Stimulated activated naive CD4-positive, alpha-beta T cell treated with Interleukin-2 at 50 U/mL for 16 hours (primary cell): ENCODE data around the gene CAP1.
"Not testable (repeated sequence)": the region's sequence is repeated elsewhere in the genome, so short reads cannot be mapped to it uniquely, and the experiment has no call there.

Source experiments
- DNase-seq: peaks from one replicate; lab custom pipeline; 2025; lab: John Stamatoyannopoulos, UW

Gene CAP1

DNA sequence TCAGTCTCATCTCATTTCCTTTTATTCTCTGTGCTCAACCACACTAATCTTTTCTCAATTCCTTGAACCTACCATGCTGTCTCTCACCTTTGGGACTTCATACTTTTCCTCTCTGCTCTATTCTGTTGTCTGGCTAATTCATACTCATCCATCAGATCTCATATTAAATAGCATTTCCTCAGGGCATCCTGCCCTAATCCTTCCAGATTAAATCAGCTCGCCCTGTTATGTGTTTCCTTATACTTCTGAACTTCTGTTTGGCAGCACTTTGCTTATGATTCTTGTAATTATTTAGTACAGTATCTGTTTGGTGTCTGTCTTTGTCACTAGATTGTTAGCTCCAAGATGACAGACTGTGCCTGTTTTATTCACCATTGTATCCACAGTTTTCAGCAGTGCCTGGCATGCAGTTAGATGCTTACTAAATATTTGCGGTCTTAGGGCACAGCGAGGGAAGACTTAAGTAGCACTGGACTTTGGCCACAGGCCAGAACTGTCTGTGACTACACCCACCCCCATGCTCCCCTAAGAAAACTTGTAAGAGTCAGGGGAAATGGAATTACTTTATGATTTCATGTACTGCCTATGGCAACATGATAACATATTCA is 9.9 kb upstream of the CAP1 start:
- no peak for DNase-seq

DNA sequence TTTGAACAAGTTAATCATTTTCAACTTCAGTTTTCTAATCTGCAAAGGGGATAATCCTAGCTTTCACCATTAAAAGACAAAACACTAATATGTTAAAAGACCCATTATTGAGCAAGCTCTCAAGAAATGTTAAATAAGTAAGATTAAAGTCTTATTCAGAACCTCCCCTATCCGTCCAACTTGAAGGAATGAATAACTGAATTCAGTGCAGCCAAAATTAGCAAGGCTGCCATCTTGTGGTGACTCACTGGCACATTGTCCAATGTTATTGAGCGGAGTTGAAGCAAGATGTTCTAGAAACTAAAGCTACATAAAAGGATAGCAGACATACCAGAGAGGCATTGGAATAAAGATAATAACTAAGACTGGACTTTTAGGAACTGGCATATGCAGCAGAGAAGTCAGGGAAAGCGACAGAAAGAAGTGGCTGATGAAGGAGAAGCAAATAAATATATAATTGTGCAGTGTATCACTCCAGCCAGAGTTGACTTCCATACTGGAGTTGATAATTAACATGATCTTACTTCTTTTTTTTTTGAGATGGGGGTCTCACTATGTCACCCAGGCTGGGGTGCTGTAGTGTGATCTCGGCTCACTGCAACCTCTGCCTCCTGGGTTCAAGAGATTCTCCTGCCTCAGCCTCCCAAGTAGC is 8.2 kb upstream of the CAP1 start:
- DNase-seq, result peak; percentile 40

DNA sequence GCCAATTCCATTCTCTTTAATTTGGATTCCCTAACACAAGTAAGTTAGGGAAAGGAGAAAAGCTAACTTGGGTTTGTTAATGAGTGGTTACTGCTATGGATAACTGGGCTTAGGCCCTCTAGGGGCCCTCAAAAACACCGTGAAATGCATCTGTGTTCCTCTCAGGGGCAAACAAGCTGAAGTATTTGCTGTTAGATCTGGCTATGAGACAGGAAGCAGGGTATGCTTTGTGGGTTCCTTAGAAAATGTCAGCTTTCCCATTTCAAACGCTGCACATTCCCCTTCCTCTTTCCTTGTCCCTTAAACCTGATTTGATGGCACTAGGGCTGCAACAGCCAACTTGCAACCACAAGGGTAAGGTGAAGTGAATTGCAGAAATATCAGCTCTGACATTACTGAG is 5.7 kb upstream of the CAP1 start:
- no peak for DNase-seq

DNA sequence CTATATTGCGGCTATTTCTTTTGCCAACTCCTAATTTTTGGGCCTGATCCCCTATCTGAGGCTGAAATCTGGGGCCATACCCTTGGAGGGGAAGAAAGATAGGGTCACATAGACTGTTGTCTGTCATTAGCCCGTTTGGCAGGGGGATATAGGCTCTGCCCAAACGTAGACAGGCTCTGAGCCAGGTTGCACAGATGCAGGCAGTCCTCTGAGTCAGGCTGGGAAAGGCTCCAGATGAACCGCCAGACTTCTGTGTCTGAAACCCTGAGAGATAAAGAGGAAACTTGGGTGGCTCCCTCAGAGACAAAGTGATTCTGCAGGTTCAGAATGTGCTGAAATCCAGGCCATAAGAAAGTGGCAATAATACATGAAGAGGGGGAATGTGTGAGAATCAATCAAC is 4.0 kb upstream of the CAP1 start:
- DNase-seq, result no peak

DNA sequence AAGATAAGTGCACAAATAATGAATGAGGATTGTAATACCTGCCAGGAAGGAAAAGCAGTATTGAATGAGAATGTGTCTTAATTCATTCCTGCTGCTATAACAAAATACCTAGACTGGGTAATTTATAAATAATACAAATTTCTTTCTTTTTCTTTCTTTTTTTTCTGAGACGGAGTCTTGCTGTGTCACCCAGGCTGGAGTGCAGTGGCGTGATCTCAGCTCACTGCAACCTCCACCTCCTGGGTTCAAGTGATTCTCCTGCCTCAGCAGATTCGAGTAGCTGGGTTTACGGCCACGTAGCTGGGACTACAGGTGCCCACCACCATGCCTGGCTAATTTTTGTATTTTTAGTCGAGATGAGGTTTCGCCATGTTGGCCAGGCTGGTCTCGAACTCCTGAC is 3.3 kb upstream of the CAP1 start:
- DNase-seq, result not testable (repeated sequence)

DNA sequence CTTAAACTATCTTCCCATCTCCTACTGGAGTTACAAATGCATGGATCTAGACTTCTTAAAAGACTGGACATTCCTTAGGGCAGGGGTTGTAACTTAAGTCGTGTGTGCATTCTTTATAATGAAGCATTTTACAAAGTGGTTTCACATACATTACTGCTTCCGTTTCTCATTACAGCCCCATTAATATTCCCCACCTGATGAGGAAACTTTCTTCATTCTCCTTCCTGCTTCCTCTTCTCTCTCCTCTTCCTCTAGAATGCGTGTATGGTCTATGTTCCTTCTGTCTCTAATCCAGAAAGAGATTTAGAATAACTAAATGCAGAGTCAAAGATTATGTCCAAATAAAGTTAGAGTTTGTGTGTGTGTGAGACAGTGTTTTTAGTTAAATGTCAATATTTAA is 1.8 kb upstream of the CAP1 start:
- no peak for DNase-seq

DNA sequence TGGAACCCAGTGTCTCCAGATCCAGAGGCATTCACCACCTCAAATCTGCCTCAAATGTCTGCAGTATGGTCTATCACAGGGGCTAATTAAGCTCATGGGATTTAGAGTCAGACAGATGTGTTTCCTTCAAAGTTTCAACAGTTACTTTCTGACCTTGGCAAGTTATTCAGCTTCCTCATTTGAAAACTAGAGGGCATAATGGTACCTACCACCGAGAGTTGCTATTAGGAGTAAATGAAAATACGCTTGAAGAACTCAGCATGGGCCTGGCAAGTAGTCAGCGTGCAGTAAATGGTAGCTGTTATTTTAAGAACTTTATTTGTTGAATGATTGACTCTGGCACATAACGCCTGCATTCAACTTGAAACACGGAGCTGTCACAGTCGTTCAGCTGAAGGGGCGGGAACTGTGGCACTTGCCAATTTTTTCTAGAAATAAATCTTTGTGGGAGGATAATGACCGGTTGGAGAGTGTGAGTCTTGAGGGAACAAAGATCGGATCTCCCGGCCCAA is 1.2 kb upstream of the CAP1 start:
- peak; percentile 67 for DNase-seq

DNA sequence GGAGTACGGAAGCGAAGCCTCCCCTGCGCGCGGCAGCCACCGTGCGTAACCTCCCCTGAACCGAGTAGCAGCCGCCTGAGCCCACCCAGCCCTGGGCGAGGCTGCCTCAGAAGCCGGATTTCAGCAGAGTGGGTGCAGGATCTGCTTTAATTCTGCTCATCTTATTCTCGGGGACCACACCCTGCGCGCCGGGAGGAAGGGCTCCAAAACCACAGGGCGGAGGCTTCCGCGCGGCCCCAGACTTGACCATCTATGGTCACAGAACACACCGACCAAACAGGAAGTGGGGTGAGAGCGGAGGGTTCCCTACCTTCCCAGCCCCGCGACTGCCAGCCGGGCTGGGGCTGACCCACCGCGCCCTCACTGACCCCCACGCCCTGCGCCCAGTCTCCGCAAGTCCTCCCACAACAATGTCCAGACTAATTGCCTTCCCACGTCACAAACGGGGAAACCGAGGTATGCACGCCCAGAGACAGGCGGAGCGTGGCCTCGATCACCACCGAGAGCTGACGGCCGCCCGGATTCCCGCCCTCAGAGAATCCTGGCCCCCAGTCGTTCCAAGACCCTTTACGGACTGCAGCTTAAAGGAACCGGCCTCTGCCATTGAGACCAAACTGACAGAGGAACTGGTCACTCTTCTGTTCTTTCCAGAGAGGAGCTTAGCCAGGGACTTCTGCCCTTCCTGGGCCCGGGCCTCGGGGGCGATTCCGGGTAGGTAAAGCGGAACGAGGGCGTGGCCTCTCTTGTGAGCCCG is 595 bp upstream of the CAP1 start:
- DNase-seq, result peak; percentile 67

DNA sequence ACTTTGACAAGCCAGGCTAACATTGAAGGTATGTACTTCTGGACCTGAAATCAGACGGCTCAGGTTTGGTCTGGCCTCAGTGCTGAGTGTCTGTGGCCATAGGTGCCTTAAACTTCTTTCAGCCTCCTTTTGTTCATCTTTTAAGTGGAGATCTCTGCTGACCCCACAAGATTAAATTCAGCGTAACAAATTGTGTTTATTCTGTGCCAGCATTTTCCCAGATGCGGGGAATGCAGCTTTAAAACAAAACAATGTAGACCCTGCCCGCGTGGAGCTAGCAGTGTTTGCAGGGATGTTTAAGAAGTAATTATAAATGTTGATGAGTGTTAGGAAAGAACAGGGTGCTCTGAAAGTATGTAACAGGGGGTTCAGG is 923 bp downstream of the CAP1 start:
- DNase-seq, result no peak

DNA sequence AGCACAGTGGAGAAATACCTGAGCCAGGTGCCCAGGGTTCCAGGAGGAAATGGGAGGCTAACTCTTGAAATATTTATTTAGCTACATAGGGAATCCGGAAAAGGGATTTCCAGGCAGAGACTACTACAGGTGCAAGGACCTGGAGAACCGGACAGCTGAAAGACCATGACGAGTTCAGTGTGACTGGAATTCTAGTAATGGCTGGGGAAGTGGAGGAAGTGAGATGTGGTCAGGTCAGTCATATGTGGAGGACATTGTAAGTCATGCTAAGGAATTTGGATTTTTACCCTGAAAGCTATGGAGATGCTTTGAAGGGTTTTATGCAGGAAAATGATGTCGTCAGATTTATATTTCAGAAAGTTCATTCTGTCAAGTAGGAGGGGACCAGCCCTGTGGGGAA is 1.8 kb downstream of the CAP1 start:
- no peak for DNase-seq

DNA sequence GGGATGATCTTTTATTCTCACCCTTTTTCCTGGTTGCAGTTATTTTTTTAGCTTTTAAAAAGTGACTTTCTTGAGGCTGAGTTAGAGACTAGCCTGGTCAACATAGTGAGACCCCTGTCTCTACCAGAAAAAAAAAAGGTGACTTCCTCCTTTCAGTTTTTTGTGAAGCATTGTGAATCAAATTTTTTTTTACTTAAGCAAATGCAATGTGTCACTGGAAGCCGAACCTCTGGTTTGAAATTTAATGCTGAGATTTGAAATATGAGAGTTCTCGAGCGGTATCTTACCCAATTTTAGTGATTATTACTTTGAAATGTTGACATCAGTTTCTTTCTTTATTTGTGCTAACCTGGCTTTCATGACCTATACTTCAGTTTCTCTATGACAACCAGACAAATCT is 3.6 kb downstream of the CAP1 start:
- DNase-seq, result no peak

DNA sequence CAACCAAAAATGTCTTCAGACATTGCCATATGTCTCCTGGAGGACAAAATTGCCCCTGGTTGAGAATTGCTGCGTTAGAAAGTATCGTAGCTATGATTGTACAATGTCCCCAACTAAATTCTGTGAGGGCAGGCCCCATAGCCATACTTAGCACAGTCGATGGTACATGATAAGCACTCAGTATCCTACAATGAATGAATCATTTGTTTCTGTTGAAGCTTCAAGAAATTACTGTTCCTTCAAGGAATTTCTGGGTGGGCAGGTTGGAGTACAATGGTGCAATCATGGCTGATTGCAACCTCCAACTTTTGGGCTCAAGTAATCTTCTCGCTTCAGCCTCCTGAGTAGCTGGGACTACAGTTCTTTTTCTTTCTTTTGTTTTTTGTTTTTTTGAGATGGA is 4.7 kb downstream of the CAP1 start:
- no peak for DNase-seq

DNA sequence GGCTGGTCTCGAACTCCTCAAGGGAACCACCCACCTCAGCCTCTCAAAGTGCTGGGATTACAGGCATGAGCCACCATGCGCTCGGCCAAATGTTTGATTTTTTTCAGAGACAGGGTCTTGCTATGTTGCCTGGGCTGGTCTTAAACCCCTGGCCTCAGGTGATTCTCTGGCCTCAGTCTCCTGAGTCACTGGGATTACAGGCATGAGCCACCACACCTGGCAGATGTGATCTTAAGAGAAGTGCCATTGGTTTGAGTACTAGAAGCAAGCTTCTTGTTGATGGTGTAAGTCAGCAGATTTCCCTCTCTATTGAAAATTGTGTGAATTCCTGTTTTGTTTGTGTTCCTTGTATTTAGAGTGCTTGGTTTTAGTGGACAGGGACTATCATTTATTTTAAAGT is 5.2 kb downstream of the CAP1 start:
- DNase-seq, result no peak

DNA sequence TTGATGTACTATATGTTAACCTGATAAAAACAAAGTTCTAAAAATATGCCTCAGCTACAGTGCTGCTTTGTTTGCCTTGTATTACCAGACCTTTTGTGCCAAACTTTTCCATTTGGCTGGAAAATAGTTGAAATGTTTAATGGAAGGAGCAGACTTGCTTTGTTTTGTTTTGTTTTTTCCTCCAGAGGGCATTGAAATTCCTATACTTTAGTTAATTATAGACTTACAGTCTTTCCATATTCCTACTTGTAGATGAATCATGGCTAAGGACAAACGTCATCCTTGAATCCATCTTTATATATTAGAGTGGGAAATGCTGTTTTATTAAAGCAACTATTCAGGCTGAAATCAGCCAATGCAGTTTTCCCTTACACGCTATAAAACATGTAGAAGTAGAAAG is 6.7 kb downstream of the CAP1 start:
- no peak for DNase-seq

DNA sequence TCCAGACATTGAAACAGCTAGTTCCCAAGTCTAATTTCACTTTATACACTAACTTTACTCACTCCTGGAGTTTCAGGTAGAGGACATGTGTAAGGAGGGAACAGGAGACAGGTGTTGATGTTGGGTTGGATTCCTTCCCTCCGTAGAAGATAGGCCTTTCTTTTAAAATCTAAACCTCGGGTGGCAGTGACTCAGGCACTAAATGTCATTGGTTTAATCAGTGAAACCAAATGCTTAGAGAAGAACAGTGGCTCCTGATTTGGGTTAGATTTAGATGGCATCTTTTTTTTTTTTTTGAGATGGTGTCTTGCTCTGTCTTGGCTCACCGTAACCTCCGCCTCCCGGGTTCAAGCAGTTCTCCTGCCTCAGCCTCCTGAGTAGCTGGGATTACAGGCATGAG is 7.2 kb downstream of the CAP1 start:
- no peak for DNase-seq

DNA sequence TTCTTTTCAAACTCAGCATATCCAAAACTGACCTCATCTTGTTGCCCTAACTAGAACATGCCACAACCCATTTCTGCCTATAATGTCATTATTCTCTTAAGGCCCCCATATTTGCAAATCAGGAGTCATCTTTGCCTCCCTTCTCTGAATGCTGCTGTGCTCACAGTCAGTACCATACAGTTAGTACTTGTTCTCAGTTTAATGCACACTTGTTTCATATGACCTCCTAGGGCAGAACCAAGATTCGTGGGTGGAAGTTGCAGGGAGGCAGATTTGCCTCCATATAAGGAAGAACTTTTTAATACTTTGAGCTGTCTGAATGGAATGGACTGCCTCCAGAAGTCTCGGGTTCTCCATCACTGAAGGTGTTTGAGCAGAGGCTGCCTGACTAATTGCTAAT is 9.2 kb downstream of the CAP1 start:
- no peak for DNase-seq

DNA sequence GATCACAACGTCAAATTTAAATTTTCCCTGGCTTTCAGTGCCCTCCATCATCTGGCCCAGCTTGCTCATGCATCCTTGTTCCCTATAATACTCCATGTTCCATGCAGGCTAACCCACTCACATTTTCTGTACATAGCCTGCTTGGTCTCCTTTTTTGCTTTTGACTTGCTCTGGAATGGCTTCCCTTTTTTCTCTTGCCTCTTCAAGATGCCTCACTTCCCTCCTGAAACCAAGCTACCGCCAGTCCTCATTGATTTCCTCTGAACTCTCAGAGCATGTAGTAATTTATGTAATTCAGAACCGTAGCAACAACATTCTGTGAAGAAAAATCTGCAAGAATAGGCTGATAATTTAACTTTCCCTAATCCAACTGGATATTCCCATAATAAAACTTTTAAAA is 10.3 kb downstream of the CAP1 start:
- DNase-seq, result no peak

DNA sequence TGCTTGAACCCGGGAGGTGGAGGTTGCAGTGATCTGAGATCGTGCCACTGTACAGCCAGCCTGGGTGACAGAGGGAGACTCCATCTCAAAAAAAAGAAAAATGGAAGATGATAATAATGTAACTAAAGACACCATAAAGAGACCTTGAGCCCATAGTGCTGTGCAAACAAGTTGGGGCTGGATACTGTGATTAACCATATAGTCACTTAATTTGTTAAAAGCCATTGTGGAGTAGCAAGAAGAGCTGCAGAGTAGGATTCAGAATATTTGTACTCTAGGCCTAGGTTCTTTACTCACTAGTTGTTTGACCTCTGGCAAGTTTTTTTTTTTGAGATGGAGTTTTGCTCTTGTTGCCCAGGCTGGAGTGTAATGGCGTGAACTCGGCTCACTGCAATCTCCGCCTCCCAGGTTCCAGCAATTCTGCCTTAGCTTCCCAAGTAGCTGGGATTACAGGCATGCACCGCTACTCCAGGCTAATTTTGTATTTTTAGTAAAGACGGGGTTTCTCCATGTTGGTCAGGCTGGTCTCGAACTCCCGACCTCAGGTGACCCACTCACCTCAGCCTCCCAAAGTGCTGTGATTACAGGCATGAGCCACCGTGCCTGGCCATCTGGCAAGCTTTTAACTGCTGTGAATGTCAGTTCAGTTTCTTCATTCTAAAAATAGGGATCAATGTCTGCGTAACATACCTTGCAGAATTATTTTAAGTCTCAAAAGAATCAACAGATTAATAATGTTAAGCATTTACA is 12.8 kb downstream of the CAP1 start:
- no peak for DNase-seq

DNA sequence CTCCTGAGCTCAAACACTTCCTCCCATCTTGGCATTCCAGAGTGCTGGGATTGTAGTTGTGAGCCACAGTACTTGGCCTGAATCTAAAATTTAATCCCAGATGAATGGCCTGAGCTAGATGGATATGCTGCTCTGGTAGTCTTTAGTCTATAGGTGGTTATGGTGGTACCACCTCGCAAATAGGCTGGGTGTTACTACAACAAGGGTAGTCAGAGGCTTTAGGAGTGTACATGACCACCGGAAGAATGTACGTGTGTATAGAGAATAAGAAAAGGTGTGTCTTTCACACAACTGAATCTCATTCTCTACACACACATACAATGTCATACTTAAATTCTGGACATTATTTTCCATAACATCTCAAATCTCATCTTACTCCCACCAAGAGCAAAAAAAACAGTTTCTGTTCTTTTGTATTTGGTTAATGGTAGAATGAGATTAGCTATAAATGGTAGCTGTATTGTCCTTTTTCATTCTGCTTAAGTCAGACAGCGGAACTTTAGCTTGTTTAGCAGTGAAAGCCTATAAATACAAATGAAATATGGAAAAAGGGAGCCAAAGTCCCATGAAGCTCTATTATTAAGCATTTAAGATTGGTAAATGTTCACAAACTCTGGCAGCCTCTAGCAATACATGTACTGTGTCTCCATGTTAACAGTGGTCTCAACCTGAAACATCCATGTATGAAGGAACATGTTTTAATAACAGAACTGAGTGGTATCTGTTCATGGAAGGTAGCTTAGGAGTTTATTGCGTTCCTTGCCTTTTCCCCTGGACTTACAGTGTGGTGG is 16.2 kb downstream of the CAP1 start:
- no peak for DNase-seq

DNA sequence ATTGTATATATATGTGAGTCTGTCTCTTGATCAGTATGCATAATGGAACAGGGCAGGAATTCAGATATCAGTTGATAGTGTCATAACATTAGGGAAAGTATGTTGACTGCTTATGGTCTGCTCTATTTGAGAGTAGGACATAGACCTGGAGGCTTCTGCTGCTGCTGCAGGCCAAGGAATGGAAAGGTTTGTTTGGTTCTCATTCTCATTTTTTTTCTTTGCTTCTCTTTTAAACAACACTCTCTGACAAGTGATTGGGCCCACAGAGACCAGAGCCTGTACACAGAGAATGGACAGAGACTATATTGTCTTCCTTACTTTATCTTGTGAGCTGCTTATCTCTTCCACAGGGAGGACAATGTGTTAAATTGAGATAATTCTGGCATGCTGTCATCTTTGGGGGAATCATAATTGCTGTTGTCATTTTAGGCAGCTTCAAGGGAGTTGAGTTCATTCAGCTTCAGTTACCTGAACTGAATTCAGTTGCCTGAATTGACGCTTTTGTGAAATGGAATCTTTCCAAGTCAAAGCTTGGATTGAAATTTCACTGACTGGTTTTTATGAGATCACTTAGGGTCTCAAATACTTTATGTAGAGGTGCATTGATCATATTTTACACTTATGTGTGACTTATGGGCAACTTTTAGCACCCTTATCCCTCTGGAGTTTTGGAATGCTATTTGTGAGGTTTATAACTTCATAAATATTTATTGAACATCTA is 16.9 kb downstream of the CAP1 start:
- DNase-seq, result no peak

DNA sequence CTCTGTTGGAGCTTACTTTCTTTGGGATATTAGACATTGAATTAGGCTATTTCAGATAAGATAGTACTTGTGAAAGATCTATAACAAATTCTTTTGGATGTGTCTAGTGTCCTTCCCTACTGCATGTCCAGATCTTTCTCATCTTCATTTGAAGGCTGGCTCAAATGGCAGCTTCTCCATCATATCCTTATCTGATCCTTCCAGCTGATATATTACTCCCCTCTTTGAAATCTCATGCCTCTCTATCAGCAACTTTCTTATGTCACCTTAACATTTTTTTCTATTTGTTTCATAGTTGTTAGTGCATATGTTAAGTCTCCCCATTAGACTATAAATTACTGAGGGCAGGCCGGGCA is 17.5 kb downstream of the CAP1 start:
- no peak for DNase-seq
